Endothelial cell of umbilical vein (primary cell): ENCODE measurements around the gene WDR93. TPM values are rescaled to one million over a fixed set of nuclear protein-coding genes. Genes with fewer than 3 reads are reported as not detected.

Experiments
- BruUV-seq: library from RNA; stranded (reverse); fragments of 400-500 nt; replicated peaks from 2 replicates; lab custom pipeline; 2021; lab: Mats Ljungman, UMichigan
- CTCF ChIA-PET: fragments of 300-600, 350-600 bp; sonication (Branson Sonifier 250); formaldehyde crosslinking; loops from one replicate; lab custom pipeline; 2021; ENCODE audit warnings: antibody characterized with exemption, inconsistent platforms; lab: Charles Lee
- POLR2A ChIA-PET: fragments of 300-600, 350-600 bp; sonication (Branson Sonifier 250); formaldehyde crosslinking; loops from one replicate; lab custom pipeline; 2021; ENCODE audit warnings: antibody characterized with exemption, inconsistent platforms; lab: Charles Lee
- DNase-seq: peaks from one replicate; pipeline ENCODE4 v3.0.0-alpha.2; 2011; ENCODE audit warnings: low read depth, low spot score
- FAIRE-seq: peaks from 2 replicates; lab custom pipeline; 2011; peaks lifted over from hg19 to GRCh38; lab: Jason Lieb, UNC
- H2AFZ ChIP-seq: 2 replicates; pipeline ENCODE4 v1.6.0; 2012; ENCODE audit warnings: low read depth, low read length, control low read depth, inconsistent platforms
- H3K27ac ChIP-seq: 2 replicates; pipeline ENCODE4 v1.5.1; 2011; ENCODE audit warnings: low read depth, mild to moderate bottlenecking, control low read depth, low read length, moderate library complexity; ENCODE audit not compliant: insufficient read depth
- H3K27me3 ChIP-seq, 2 experiments: 2 replicates each; pipeline versions ENCODE4 v1.6.0 to v1.6.1; 2011; ENCODE audit warnings: low read length in 2 of 2, mixed read lengths in 1 of 2; ENCODE audit not compliant: control insufficient read depth in 2 of 2, insufficient read depth in 2 of 2
- H3K36me3 ChIP-seq, 2 experiments: 2 replicates in 1 of 2; 3 replicates in 1 of 2; pipeline ENCODE4 v1.5.1; 2011; ENCODE audit warnings: low read length in 2 of 2, mild to moderate bottlenecking in 1 of 2, moderate library complexity in 1 of 2; ENCODE audit not compliant: control insufficient read depth in 2 of 2, insufficient read depth in 2 of 2; ENCODE audit errors: extremely low read depth in 1 of 2
- H3K4me1 ChIP-seq: 3 replicates; pipeline ENCODE4 v1.5.1; 2011; ENCODE audit warnings: mild to moderate bottlenecking, low read length; ENCODE audit not compliant: control insufficient read depth, insufficient read depth; ENCODE audit errors: extremely low read depth
- H3K4me2 ChIP-seq: 2 replicates; pipeline ENCODE4 v1.6.1; 2011; ENCODE audit warnings: low read length, control low read depth, mixed read lengths; ENCODE audit not compliant: insufficient read depth
- H3K4me3 ChIP-seq, 3 experiments: fragments of 200-600 bp in 1 of 3; sonication (generic), shearing (Covaris generic) in 1 of 3; replicated peaks in 1 of 3; 2 replicates each; pipeline ENCODE4 v1.5.1; 2011 to 2016; ENCODE audit warnings: control low read depth in 3 of 3, low read length in 3 of 3, mild to moderate bottlenecking in 2 of 3, inconsistent platforms in 1 of 3, low read depth in 1 of 3, moderate library complexity in 1 of 3; ENCODE audit not compliant: insufficient read depth in 1 of 3
- H3K79me2 ChIP-seq: 2 replicates; pipeline ENCODE4 v1.6.0; 2012; ENCODE audit warnings: low read length, inconsistent platforms; ENCODE audit not compliant: control insufficient read depth, insufficient read depth
- H3K9ac ChIP-seq: replicated peaks from 2 replicates; pipeline ENCODE3; 2011; ENCODE audit warnings: low read length, control low read depth; ENCODE audit not compliant: insufficient read depth; ENCODE audit errors: extremely low read depth
- H3K9me1 ChIP-seq: replicated peaks from 3 replicates; pipeline ENCODE4 v1.6.0; 2011; ENCODE audit warnings: mild to moderate bottlenecking, low read length; ENCODE audit not compliant: control insufficient read depth, insufficient read depth; ENCODE audit errors: extremely low read depth
- H3K9me3 ChIP-seq: replicated peaks from 2 replicates; pipeline ENCODE4 v1.5.1; 2012; ENCODE audit warnings: low read length, inconsistent platforms; ENCODE audit not compliant: control insufficient read depth, insufficient read depth
- H4K20me1 ChIP-seq: replicated peaks from 2 replicates; pipeline ENCODE3; 2011; ENCODE audit warnings: mild to moderate bottlenecking, low read length; ENCODE audit not compliant: control insufficient read depth, insufficient read depth; ENCODE audit errors: extremely low read depth
- EZH2 ChIP-seq: IDR thresholded peaks from 2 replicates; pipeline ENCODE4 v1.6.1; 2012; ENCODE audit warnings: borderline replicate concordance, low read depth, mild to moderate bottlenecking, moderate library complexity, low read length, inconsistent platforms; ENCODE audit not compliant: severe bottlenecking
- FOS ChIP-seq: IDR thresholded peaks from 2 replicates; pipeline ENCODE4 v1.6.1; 2011; ENCODE audit warnings: mild to moderate bottlenecking, low read length, moderate library complexity, borderline replicate concordance; ENCODE audit not compliant: insufficient read depth
- GATA2 ChIP-seq: IDR thresholded peaks from 2 replicates; pipeline ENCODE4 v1.7.0; 2011; ENCODE audit warnings: low read depth, mild to moderate bottlenecking, moderate library complexity, mixed read lengths, low read length; ENCODE audit not compliant: insufficient read length, insufficient read depth
- JUN ChIP-seq: IDR thresholded peaks from 2 replicates; pipeline ENCODE4 v1.6.1; 2011; ENCODE audit warnings: borderline replicate concordance, low read depth; ENCODE audit not compliant: insufficient read length, insufficient read depth
- MYC ChIP-seq: IDR thresholded peaks from one replicate; pipeline ENCODE4 v1.6.1; 2011; ENCODE audit warnings: mild to moderate bottlenecking, low read depth, low read length
- POLR2A ChIP-seq: IDR thresholded peaks from 2 replicates; pipeline ENCODE4 v1.6.1; 2012; ENCODE audit warnings: low read depth, mild to moderate bottlenecking, control low read depth, low read length
- POLR2AphosphoS5 ChIP-seq: IDR thresholded peaks from 2 replicates; pipeline ENCODE4 v1.6.1; 2012; ENCODE audit warnings: low read depth, mild to moderate bottlenecking, control low read depth, low read length, moderate library complexity; ENCODE audit not compliant: insufficient read depth
- dilution Hi-C: fragments of 300-500 bp; cut with MboI; formaldehyde crosslinking; loops from one replicate; pipeline ENCODE4 v1.15.0; 2019; ENCODE audit warnings: low sequenced_read_pairs; ENCODE audit not compliant: extremely low pct_ligation_motif_present
- intact Hi-C: fragments of 100-400 bp; cut with micrococcal nuclease; formaldehyde crosslinking; loops from one replicate; pipeline ENCODE4 v1.10.0; 2022
- polyA plus RNA-seq, 4 experiments: library from polyadenylated mRNA; depleted of rRNA in 3 of 4; stranded (reverse) in 3 of 4; unstranded in 1 of 4; fragments of >200 nt; gene quantifications; 2 replicates each; pipeline versions ENCODE4 v1.2.1 to v1.2.3, GENCODE V29; 2011 to 2012; ENCODE audit warnings: missing spikeins in 1 of 4
- total RNA-seq: library from RNA; stranded (reverse); gene quantifications from 2 replicates; pipeline ENCODE4 v1.2.3, GENCODE V29; 2021
- TF ChIP-seq, protein P1 (sequence below), 2 donors: IDR thresholded peaks; 1 replicate in 1 of 2; 2 replicates in 1 of 2; pipeline ENCODE4 v1.5.1; 2011; ENCODE audit warnings: low read length in 2 of 2, mild to moderate bottlenecking in 2 of 2, moderate library complexity in 2 of 2, control low read depth in 1 of 2, inconsistent platforms in 1 of 2, low read depth in 1 of 2; ENCODE audit not compliant: insufficient read depth in 1 of 2; ENCODE audit errors: extremely low read depth in 1 of 2
- TF ChIP-seq, protein P2 (sequence below): IDR thresholded peaks from 2 replicates; pipeline ENCODE4 v1.6.1; 2011; ENCODE audit not compliant: insufficient read depth, insufficient read length

WDR93 gene
- total and polyA plus RNA-seq, 2 donors (not counting 3 experiments of a cell fraction or from before 2014, with no cell fraction given), result 0.07 TPM; not detected in 1

DNA sequence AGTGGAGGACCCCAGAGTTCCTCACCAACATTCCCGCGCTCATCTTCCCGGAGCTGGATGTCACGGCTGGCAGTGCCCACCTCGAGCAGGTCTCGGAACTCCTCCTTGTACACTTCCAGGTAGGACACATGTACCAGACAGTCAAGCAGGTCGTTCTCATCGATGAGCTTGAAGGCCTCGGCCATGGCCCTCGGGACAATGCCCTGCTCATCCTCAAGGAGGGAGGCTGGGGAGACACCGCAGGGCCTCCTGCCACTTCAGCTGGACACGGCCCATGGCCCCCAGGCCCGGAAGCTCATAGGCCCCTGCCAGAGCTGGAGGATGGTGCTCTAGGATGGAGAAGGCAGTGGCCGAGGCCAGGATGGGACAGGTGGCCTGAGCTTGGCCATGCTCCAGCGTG lies 40.9 kb upstream of the WDR93 start:
- Histone ChIP-seq H3K9ac (no peak overlapping the region), H3K27me3 (no peaks in the 10 kb centered on the region), H3K9me3 (no peaks in the 10 kb centered on the region), H3K4me1 (peaks cover 6% of the 10 kb centered on the region), H3K4me3 (no peak overlapping the region), H3K79me2 (peaks cover 5% of the 10 kb centered on the region), H4K20me1 (no peaks in the 10 kb centered on the region), H2AFZ (no peak overlapping the region), H3K36me3 (peaks cover 0 to 5% of the 10 kb centered on the region in 2 experiments), H3K27ac (no peak overlapping the region), H3K4me2 (no peak overlapping the region), H3K9me1 (no peaks in the 10 kb centered on the region)
- dilution Hi-C loops, result no loop called here
- no peak for TF ChIP-seq EZH2
- TF ChIP-seq POLR2AphosphoS5, result no peak
- TF ChIP-seq JUN, result no peak
- no peak for TF ChIP-seq MYC
- no peak for TF ChIP-seq GATA2
- no peak for TF ChIP-seq POLR2A
- TF ChIP-seq, protein P1, sequence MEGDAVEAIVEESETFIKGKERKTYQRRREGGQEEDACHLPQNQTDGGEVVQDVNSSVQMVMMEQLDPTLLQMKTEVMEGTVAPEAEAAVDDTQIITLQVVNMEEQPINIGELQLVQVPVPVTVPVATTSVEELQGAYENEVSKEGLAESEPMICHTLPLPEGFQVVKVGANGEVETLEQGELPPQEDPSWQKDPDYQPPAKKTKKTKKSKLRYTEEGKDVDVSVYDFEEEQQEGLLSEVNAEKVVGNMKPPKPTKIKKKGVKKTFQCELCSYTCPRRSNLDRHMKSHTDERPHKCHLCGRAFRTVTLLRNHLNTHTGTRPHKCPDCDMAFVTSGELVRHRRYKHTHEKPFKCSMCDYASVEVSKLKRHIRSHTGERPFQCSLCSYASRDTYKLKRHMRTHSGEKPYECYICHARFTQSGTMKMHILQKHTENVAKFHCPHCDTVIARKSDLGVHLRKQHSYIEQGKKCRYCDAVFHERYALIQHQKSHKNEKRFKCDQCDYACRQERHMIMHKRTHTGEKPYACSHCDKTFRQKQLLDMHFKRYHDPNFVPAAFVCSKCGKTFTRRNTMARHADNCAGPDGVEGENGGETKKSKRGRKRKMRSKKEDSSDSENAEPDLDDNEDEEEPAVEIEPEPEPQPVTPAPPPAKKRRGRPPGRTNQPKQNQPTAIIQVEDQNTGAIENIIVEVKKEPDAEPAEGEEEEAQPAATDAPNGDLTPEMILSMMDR (IDR thresholded peaks at IDR 0.05; ENCODE audit: extremely low read depth in 1 of 2, insufficient read depth in 1 of 2, low read depth in 1 of 2, low read length in 2 of 2), result no peak
- TF ChIP-seq, protein P2, sequence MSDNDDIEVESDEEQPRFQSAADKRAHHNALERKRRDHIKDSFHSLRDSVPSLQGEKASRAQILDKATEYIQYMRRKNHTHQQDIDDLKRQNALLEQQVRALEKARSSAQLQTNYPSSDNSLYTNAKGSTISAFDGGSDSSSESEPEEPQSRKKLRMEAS, result no peak
- no peak for TF ChIP-seq FOS
- no peak for FAIRE-seq
- POLR2A ChIA-PET, result no interaction called here
- no TSS peak for BruUV-seq
- DNase-seq, result no peak
- CTCF ChIA-PET, result no interaction called here
- intact Hi-C loops, result no loop called here
